ENCODE data around the gene WWOX.
A peak's percentile ranks its signal among the peaks of the same experiment; 100 is the strongest.

WWOX gene

GRCh38 chr16:78876671-78877070 lies 777.2 kb downstream of the WWOX start:
- DNase-seq (ENCODE audit: low spot score) = no peak

GRCh38 chr16:78877114-78877655 lies 777.7 kb downstream of the WWOX start:
- DNase-seq (ENCODE audit: low spot score) = peak; percentile 23

GRCh38 chr16:78878570-78878969 lies 779.1 kb downstream of the WWOX start:
- no peak for DNase-seq (ENCODE audit: low spot score)

- no peak for DNase-seq (ENCODE audit: low spot score)
Measured at GRCh38 chr16:78879011-78879410, 779.6 kb downstream of the WWOX start.

GRCh38 chr16:78882150-78882549 lies 782.7 kb downstream of the WWOX start:
- no peak for DNase-seq (ENCODE audit: low spot score)

- no peak for DNase-seq (ENCODE audit: low spot score)
Measured at GRCh38 chr16:78882751-78883150, 783.3 kb downstream of the WWOX start.

GRCh38 chr16:78884204-78884603 lies 784.8 kb downstream of the WWOX start:
- no peak for DNase-seq (ENCODE audit: low spot score)

- no peak for DNase-seq (ENCODE audit: low spot score)
Measured at GRCh38 chr16:78889346-78889745, 789.9 kb downstream of the WWOX start.

GRCh38 chr16:78890373-78890895 lies 791.0 kb downstream of the WWOX start:
- no peak for DNase-seq (ENCODE audit: low spot score)

GRCh38 chr16:78892951-78893733 lies 793.7 kb downstream of the WWOX start:
- no peak for DNase-seq (ENCODE audit: low spot score)

GRCh38 chr16:78894886-78895285 lies 795.4 kb downstream of the WWOX start:
- DNase-seq (ENCODE audit: low spot score) = no peak

GRCh38 chr16:78895681-78896080 lies 796.2 kb downstream of the WWOX start:
- DNase-seq (ENCODE audit: low spot score) = no peak

GRCh38 chr16:78896280-78896679 lies 796.8 kb downstream of the WWOX start:
- DNase-seq (ENCODE audit: low spot score) = no peak

- DNase-seq (ENCODE audit: low spot score) = no peak
Measured at GRCh38 chr16:78897299-78897698, 797.8 kb downstream of the WWOX start.

GRCh38 chr16:78900044-78900811 lies 800.8 kb downstream of the WWOX start:
- no peak for DNase-seq (ENCODE audit: low spot score)

- no peak for DNase-seq (ENCODE audit: low spot score)
Measured at GRCh38 chr16:78900966-78901365, 801.5 kb downstream of the WWOX start.

GRCh38 chr16:78902321-78902720 lies 802.9 kb downstream of the WWOX start:
- DNase-seq (ENCODE audit: low spot score) = no peak

- DNase-seq (ENCODE audit: low spot score) = no peak
Measured at GRCh38 chr16:78903237-78903636, 803.8 kb downstream of the WWOX start.

GRCh38 chr16:78903843-78904242 lies 804.4 kb downstream of the WWOX start:
- DNase-seq (ENCODE audit: low spot score) = no peak

GRCh38 chr16:78906135-78906534 lies 806.7 kb downstream of the WWOX start:
- peak; percentile 61 for DNase-seq (ENCODE audit: low spot score)

- DNase-seq (ENCODE audit: low spot score) = no peak
Measured at GRCh38 chr16:78909226-78909625, 809.8 kb downstream of the WWOX start.

GRCh38 chr16:78915811-78916345 lies 816.4 kb downstream of the WWOX start:
- DNase-seq (ENCODE audit: low spot score) = no peak
